WERI-Rb-1 (cell line): ENCODE data around the gene ATP10A.

Experiments used
- DNase-seq: peaks from one replicate; pipeline ENCODE4 v3.0.0-alpha.2; 2020
- H3K27ac ChIP-seq: fragments of 250-450 bp; sonication (Bioruptor Pico); 2 replicates; pipeline ENCODE4 v1.5.1; 2020; ENCODE audit warnings: mild to moderate bottlenecking, moderate library complexity
- H3K27me3 ChIP-seq: fragments of 250-450 bp; sonication (Bioruptor Pico); 2 replicates; pipeline ENCODE4 v1.5.1; 2021; ENCODE audit warnings: mild to moderate bottlenecking, low read depth, moderate library complexity; ENCODE audit not compliant: insufficient read depth, severe bottlenecking
- H3K36me3 ChIP-seq: fragments of 250-450 bp; sonication (Bioruptor Pico); 2 replicates; pipeline ENCODE4 v1.5.1; 2020; ENCODE audit warnings: mild to moderate bottlenecking, moderate library complexity
- H3K4me3 ChIP-seq: 2 replicates; pipeline ENCODE4 v1.5.1; 2011; ENCODE audit warnings: low read depth, mild to moderate bottlenecking, control low read depth, low read length
- H3K9me3 ChIP-seq: fragments of 250-450 bp; sonication (Bioruptor Pico); 2 replicates; pipeline ENCODE4 v1.5.1; 2021; ENCODE audit warnings: mild to moderate bottlenecking, moderate library complexity; ENCODE audit not compliant: severe bottlenecking
- TF ChIP-seq, protein P1 (sequence below): IDR thresholded peaks from 2 replicates; pipeline ENCODE4 v1.5.1; 2011; ENCODE audit warnings: low read depth, mild to moderate bottlenecking, control low read depth, inconsistent platforms, low read length

Gene ATP10A

DNA sequence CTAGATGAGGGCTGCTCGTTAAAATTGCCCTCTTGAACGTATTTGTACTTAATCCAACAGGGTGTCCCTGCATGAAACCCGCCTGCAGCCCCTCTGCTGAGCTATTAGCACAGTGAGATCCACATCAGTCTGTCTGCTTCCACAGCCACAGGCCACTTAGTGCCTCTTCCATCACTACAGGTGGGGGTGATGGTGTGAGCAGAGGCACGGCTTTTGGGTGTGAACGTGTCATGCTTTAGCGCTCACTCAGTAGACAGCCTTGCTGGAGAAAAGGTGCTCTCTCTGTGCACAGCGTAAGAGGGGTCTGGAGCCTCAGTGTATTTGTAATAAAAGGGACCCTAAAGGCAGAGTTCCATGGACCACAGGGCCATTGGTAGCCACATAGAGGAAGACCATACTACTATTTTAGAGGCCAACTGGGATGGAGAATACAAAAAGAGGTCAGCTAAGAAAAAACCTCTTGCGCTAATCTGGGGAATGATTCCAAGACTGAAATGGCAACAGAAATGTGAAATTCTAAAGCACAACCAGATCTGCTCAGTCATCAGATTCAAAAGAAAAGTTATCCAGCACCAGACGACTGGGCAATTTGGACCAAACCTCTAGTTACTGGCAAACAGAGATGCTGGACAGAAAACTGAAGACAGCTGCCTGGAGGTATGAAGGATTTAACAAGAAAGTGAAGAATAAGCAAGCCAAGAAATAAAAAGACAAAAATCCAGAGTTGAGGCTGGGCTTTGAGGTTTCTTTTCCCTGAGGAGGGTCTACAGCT, 120.2 kb downstream of the ATP10A start:
- H3K27me3 ChIP-seq = no peaks in the 10 kb centered on the region

DNA sequence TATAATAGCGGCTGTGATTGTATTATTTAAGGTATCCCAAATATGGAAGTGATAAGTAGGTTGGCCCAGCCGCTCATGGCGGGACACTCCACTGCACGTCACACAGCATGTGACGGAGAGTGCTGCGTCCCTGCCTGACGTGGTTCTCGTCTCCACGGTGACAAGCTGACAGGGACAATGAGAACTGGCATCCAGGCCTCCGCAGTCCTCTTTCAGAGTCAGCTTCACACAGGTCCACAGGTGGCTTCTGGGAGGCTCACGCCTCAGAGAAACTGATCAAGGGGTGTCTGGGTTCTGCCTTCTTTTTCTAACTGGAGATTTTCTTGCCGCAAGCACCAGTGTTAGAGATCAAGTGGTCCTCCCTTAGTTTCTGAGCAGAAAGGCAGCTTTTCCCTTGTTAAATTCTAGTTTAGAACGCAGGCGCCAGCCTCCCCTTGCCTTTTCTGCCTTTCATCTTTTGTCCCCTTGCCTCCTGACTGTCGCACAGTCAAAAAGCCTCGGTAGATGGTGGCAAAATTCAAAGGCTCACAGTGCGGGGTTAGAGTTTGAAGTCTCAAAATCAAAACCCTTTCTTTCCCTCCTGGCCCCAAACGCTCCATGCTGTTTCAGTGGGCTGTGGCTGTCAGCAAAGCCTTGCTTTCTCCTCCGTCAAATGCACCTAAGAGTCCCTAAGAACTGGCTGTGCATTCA, 120.9 kb downstream of the ATP10A start:
- TF ChIP-seq, protein P1, sequence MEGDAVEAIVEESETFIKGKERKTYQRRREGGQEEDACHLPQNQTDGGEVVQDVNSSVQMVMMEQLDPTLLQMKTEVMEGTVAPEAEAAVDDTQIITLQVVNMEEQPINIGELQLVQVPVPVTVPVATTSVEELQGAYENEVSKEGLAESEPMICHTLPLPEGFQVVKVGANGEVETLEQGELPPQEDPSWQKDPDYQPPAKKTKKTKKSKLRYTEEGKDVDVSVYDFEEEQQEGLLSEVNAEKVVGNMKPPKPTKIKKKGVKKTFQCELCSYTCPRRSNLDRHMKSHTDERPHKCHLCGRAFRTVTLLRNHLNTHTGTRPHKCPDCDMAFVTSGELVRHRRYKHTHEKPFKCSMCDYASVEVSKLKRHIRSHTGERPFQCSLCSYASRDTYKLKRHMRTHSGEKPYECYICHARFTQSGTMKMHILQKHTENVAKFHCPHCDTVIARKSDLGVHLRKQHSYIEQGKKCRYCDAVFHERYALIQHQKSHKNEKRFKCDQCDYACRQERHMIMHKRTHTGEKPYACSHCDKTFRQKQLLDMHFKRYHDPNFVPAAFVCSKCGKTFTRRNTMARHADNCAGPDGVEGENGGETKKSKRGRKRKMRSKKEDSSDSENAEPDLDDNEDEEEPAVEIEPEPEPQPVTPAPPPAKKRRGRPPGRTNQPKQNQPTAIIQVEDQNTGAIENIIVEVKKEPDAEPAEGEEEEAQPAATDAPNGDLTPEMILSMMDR = no peak
- Histone ChIP-seq H3K36me3 (no peaks in the 10 kb centered on the region), H3K27me3 (no peaks in the 10 kb centered on the region), H3K9me3 (no peaks in the 10 kb centered on the region), H3K27ac (no peak overlapping the region), H3K4me3 (no peak overlapping the region)
- DNase-seq = no peak

More for the DNA sequence above, 120.2 kb downstream of the ATP10A start:
- Histone ChIP-seq H3K4me3 (no peak overlapping the region), H3K27ac (no peak overlapping the region), H3K36me3 (no peaks in the 10 kb centered on the region), H3K9me3 (no peaks in the 10 kb centered on the region)
- TF ChIP-seq, protein P1 = no peak
- DNase-seq = no peak

DNA sequence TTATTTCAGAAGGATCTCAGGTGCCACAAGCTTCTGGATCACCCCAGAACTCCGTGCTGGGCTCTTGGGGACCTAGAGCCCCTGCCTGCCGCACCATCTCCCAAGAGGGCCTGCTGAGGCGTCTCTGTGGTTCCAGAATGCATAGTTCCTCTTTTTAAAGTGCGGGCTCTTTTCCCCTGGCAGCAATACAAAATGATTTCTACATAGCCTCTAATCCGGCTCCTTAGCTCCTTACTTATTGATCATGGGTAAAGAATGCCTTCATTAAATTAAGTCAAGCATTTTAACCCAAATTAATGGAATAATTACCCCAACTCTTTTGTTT, 121.9 kb downstream of the ATP10A start:
- Histone ChIP-seq H3K27ac (no peak overlapping the region), H3K9me3 (no peaks in the 10 kb centered on the region), H3K36me3 (no peaks in the 10 kb centered on the region), H3K4me3 (no peak overlapping the region), H3K27me3 (no peaks in the 10 kb centered on the region)
- TF ChIP-seq, protein P1 = no peak
- DNase-seq = no peak

DNA sequence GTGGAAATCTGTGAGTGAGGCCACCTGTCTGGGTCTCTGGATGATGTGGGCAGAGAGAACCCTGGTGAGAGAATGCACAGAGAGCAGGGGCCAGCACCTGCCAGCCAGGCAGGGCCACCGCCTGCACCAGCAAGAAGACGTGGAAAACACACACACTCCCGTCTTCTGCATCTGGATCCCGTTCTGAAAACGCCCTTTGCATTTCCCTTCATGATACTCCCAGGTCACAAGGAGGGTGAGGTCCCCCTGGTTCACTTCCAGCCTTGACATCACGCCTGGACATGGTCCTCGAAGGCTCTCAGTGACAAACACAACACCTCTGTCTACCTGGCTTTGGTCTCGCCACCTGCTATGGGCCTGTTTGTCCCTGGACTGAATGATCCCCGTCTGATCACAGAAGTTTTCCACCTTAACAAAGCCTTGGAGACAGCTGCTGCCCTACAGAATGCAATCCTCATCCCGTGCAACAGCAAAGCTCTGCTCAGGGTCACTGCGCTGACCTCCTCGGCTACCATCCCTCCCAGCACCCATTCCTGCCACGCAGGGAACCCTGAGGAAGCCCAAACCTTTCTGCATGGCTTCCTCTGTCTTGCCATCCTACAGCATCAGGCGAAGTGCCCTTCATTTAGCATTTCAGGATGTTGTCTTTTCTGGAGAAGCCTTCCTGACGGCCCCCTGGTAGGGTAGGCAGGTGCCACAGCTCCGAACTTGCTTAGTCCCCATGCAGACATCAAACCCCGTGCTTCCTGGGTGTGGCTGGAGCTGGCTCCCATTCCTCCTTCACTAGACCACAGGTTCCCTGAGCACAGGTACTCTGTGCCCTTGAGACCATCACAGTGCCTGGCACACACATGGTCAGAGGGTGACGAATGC, 122.5 kb downstream of the ATP10A start:
- Histone ChIP-seq H3K36me3 (no peaks in the 10 kb centered on the region), H3K27me3 (no peaks in the 10 kb centered on the region), H3K4me3 (no peak overlapping the region), H3K9me3 (no peaks in the 10 kb centered on the region), H3K27ac (no peak overlapping the region)
- DNase-seq = no peak
- TF ChIP-seq, protein P1 = no peak

DNA sequence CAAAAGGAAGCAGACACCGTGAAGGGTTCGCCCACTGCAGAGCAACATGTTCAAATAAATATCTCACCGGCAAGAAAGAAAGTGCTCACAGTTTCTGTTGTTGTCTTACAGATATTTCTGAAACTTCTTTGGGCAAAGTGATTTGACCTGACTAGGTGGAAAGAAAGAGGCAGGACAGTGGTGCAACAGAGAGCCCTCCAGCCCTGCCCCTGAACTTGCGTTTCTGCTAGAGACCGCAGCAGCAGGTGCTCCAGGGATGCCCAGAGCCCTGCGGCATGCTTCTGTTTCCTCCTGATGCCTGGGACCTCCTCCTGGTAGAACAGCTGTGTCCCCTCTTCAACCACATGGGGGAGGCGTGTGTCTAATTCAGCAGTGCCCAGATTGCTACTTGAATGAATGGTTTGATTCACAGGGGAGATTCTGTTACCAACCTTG, 123.4 kb downstream of the ATP10A start:
- H3K36me3 ChIP-seq = no peaks in the 10 kb centered on the region
- no peaks in the 10 kb centered on the region for H3K9me3 ChIP-seq
- H3K27ac ChIP-seq = no peak overlapping the region
- H3K4me3 ChIP-seq = no peak overlapping the region
- no peaks in the 10 kb centered on the region for H3K27me3 ChIP-seq
- DNase-seq = peak; percentile 50
- TF ChIP-seq, protein P1 = peak; percentile 52
